ENCODE results near the gene DNAH3.
"Not testable (repeated sequence)": the region's sequence is repeated elsewhere in the genome, so short reads cannot be mapped to it uniquely, and the experiment has no call there.

Gene DNAH3

DNA sequence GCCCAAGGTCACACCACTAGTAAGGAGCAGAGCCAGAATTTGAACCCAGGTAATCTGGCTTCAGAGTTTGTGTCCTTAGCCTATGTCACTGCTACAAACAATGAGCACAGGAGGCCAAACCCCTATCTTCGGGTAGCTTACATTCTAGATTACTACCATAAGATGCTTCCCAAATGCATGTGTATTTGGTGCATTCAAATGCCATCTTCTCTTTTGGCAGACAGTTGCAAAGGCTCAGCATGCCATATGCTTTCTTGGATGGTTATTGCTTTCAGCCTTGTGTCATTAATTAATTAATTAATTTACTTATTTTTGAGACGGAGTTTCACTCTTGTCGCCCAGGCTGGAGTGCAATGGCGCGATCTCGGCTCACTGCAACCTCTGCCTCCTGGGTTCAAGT, 80.7 kb downstream of the DNAH3 start:
- DNase-seq = no peak

DNA sequence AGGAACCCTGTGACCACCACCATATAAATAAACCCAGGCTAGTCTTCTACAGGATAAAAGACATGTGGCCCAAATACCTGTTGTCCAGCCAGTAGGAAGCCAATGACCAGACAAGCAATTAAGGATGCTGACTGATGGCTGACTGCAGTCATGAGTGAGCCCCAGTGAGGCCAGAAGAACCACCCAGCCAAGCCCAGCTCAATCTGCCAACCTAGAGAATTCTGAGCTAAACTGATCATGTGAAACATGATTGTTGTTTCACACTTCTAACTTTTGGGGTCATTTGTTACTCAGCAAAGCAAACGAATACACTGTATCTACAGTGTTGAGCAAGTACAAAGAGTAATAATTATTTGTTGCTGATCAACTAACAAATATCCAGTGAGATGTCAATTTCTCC, 86.4 kb downstream of the DNAH3 start:
- DNase-seq = no peak

DNA sequence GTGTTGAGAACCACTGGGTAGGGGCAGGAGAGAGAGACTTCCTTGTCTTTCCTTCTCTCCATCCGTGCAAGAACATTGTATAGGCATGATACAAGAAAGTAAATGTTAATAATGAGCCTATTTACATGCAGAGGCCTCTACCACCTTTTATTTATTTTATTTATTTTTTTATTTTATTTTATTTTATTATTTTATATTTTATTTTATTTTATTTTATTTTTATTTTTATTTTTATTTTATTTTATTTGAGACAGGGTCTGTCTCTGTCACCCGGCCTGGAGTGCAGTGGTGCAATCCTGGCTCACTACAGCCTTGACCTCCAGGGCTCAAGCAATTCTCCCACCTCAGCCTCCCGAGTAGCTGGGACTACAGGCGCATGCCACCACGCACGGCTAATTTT, 87.3 kb downstream of the DNAH3 start:
- not testable (repeated sequence) for DNase-seq

GRCh38 chr16:21060027-21060510, 90.6 kb downstream of the DNAH3 start:
- DNase-seq = no peak

DNA sequence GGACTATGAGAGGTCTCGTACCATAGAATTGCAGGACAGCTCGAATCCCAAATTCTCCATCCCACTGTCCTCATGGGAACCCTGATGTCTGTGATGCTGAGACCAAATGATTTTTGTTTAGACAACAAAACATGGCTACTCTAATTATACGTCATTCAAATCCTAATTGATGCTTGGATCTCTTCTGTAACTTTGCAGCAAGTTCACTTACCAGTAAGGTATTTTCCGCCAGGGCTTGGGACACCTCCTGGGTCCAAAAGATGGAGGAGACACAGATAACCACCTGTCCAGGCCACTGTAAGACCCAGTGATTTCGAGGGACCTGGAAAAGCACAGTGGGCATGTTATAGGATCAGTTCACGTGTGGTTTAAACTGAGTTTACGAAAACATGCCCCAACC, 92.8 kb downstream of the DNAH3 start:
- no peak for DNase-seq

GRCh38 chr16:21056396-21056795, 94.2 kb downstream of the DNAH3 start:
- DNase-seq = peak; percentile 87

GRCh38 chr16:21055738-21056137, 94.9 kb downstream of the DNAH3 start:
- DNase-seq = not testable (repeated sequence)

DNA sequence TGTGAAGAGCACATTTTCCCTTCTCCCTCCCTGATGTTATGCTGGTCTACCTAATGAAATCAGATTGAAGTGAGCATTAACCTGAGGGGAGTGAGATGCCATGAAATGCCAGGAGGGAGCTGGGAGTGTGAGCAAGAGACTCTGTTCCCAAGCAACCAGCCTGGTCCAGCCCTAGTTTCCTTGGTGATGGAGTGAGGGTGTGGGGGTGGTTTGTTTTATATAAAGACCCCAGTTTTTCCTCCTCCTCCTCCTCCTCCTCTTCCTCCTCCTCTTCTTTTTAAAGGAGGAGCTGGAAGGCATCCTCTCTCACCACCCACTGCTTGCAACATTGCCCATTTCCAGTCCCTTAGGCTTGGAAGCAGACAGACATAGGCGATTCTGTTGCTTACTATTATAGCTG, 97.1 kb downstream of the DNAH3 start:
- no peak for DNase-seq

GRCh38 chr16:21048091-21048912, 102.3 kb downstream of the DNAH3 start:
- DNase-seq = not testable (repeated sequence)

DNA sequence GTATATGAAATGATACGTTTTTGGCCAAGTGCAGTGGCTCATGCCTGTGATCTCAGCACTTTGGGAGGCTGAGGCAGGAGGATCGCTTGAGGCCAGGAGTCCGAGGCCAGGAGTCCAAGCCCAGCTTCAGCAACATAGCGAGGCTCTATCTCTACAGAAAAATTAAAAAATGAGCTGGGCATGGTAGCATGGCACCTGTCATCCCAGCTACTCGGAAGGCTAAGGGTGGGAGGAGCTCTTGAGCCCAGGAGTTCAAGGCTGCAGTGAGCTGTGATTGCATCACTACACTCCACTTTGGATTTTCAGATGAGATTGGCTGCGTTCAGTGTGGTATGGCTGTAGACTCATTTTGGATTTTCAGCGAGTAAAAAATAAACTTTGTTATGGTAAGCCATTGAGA, 112.4 kb downstream of the DNAH3 start:
- DNase-seq = no peak

GRCh38 chr16:21037736-21038135, 112.9 kb downstream of the DNAH3 start:
- DNase-seq = no peak

DNA sequence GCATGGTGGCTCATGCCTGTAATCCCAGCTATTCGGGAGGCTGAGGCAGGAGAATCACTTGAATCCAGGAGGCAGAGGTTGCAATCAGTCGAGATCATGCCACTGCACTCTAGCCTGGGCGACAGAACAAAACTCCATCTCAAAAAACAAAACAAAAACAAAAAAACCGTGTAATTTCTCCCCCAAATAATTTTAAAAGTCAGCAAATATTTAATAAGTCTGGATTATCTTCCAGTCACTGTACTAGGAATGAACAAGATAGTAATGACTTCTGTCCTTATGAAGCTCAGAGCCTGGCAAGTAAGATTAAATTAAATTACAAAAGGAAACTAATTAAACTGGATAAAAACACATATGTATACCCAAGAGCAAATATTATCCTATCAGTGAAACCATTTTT, 113.5 kb downstream of the DNAH3 start:
- DNase-seq = no peak

GRCh38 chr16:21036471-21036870, 114.2 kb downstream of the DNAH3 start:
- no peak for DNase-seq

GRCh38 chr16:21033704-21034103, 116.9 kb downstream of the DNAH3 start:
- DNase-seq = peak; percentile 67

- DNase-seq = no peak
These were observed 117.4 kb downstream of the DNAH3 start for GRCh38 chr16:21033264-21033663.

- DNase-seq = no peak
These were observed 121.9 kb downstream of the DNAH3 start for GRCh38 chr16:21028728-21029127.

DNA sequence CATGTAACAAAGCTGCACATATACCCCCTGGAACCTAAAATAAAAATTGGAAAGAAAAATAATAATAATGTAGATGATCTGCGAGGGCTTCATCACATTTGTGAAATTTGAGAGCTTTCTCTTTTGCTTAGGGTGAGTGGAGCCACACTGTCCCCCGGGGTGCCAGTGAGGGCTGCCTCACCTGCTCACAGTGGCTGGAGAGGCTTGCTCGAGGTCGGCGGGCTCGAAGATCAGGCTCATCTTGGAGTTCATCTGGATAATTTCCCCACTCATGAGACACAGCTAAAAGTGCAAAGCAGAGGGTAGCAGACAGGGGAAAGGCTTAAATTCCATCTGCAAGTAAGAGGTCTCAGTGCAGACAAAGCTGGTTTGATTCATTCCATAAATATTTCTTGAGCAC, 123.8 kb downstream of the DNAH3 start:
- no peak for DNase-seq

- no peak for DNase-seq
These were observed 127.0 kb downstream of the DNAH3 start for GRCh38 chr16:21023509-21024202.

DNA sequence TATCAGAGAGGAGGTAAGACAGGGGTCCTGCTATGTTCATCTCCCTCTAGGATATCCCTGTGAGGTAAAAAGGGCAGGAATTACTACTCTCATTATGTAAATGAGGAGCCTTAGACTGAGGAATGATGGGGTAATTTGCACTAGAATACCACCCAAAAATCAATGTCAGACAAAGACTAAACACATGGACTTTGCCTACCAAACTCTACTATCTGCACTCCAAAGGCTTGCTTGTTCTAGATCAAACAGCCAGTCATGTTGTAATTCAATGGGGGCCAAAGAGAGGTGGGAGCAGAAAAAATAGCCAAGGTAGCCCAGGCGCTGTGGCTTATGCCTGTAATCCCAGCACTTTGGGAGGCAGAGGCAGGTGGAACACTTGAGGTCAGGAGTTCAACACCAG, 129.3 kb downstream of the DNAH3 start:
- no peak for DNase-seq

- no peak for DNase-seq
These were observed 140.8 kb downstream of the DNAH3 start for GRCh38 chr16:21009815-21010214.

DNA sequence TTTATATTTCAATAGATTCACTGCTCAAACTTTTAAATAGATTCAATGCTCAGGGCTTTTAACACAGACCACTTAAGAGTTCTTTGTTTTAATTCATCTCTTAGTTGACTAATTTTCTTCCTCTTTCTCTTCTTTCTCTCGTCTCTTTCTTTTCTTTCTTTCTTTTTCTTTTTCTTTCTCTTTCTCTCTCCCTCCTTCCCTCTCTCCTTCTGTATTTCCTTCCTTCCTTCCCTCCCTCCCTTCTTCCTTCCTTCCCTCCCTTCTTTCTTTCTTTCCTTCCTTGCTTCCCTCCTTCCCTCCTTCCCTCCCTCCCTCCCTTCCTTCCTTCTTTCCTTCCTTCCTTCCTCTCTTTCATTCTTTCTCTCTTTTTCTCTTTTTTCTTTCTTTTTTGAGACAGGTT, 145.6 kb downstream of the DNAH3 start:
- no peak for DNase-seq

GRCh38 chr16:21001262-21001661, 149.4 kb downstream of the DNAH3 start:
- no peak for DNase-seq

DNA sequence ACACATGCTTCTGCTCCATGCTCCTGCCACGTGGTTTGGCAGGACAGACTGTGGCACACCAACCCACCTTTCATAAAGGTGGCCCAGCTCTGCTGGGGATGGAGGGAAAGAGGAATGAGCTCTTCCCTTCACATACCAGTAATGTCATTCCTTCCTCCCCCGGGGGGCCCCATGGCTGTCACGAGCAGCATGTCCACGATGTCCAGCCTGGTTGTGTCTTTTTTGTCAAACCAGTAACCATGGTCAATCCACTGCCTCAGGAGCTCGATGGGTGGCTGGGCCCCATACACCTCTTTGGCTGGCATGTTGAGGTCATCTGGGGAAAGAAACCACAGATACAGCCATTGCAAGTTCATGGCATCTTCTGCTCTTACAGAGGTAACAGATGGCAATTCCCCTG, 153.5 kb downstream of the DNAH3 start:
- DNase-seq = no peak

GRCh38 chr16:20995711-20996110, 154.9 kb downstream of the DNAH3 start:
- DNase-seq = no peak

Data from DMS153 (cell line).